A549 (cell line): ENCODE data around the gene FANCC. TPM values are rescaled to one million over a fixed set of nuclear protein-coding genes. Genes with fewer than 3 reads are reported as not detected.
A peak's percentile ranks its signal among the peaks of the same experiment; 100 is the strongest.

ENCODE experiments used
- ATAC-seq, 2 experiments: fragments of 200-7000 bp in 1 of 2; fragments of >200 bp in 1 of 2; cut with Nextera tagmentation in 1 of 2; cut with Tn5 transposase in 1 of 2; 3 replicates each; pipeline versions ENCODE4 v1.8.0 to v1.9.1; 2018 to 2020; ENCODE audit warnings: mild to moderate bottlenecking in 1 of 2, moderate library complexity in 1 of 2
- CTCF ChIA-PET: fragments of 300-600 bp; sonication (Branson Sonifier 250); formaldehyde crosslinking; extraction: SDS; loops from one replicate; lab custom pipeline; 2021; ENCODE audit warnings: antibody characterized with exemption, inconsistent platforms; lab: Yijun Ruan, JAX
- POLR2A ChIA-PET: fragments of 350-600 bp; formaldehyde crosslinking; extraction: SDS; loops from one replicate; lab custom pipeline; 2021; ENCODE audit warnings: antibody characterized with exemption, inconsistent platforms; lab: Yijun Ruan, JAX
- DNase-seq, 2 experiments: peaks; one replicate each; pipeline versions ENCODE4 v3.0.0 to v3.0.0-alpha.2; 2011 to 2016; ENCODE audit warnings: low read depth in 1 of 2, low spot score in 1 of 2
- FAIRE-seq: peaks from 2 replicates; lab custom pipeline; 2011; peaks lifted over from hg19 to GRCh38; lab: Jason Lieb, UNC
- H3K27ac ChIP-seq, 2 experiments: fragments of >200 bp; sonication (Bioruptor Twin); formaldehyde crosslinking; 3 replicates each; pipeline ENCODE4 v1.5.1; 2016 to 2017
- H3K4me1 ChIP-seq: fragments of >200 bp; sonication (Bioruptor Twin); formaldehyde crosslinking; 3 replicates; pipeline ENCODE4 v1.6.1; 2016
- H3K4me2 ChIP-seq: fragments of >200 bp; sonication (Bioruptor Twin); formaldehyde crosslinking; 3 replicates; pipeline ENCODE4 v1.6.1; 2016
- H3K4me3 ChIP-seq: fragments of >200 bp; sonication (Bioruptor Twin); formaldehyde crosslinking; 3 replicates; pipeline ENCODE4 v1.5.1; 2016
- H3K9me3 ChIP-seq: fragments of >200 bp; sonication (Bioruptor Twin); formaldehyde crosslinking; 3 replicates; pipeline ENCODE4 v1.6.1; 2016
- CBX8 ChIP-seq: fragments of 200-600 bp; sonication (generic); IDR thresholded peaks from 2 replicates; pipeline ENCODE4 v1.6.1; 2016
- CEBPB ChIP-seq, 2 experiments: fragments of >200 bp in 1 of 2; sonication (Bioruptor Twin) in 1 of 2; formaldehyde crosslinking in 1 of 2; IDR thresholded peaks; 2 replicates each; pipeline ENCODE4 v1.6.1; 2012 to 2016
- CHD4 ChIP-seq: fragments of 200-600 bp; sonication (generic); IDR thresholded peaks from 2 replicates; pipeline ENCODE4 v1.6.1; 2016; ENCODE audit warnings: antibody characterized with exemption, mild to moderate bottlenecking, borderline replicate concordance
- EHF ChIP-seq: fragments of 250-450 bp; sonication (Bioruptor Pico); IDR thresholded peaks from 2 replicates; pipeline ENCODE4 v1.5.0; 2020; ENCODE audit warnings: mild to moderate bottlenecking
- EHMT2 ChIP-seq: fragments of 200-600 bp; sonication (generic); IDR thresholded peaks from 2 replicates; pipeline ENCODE4 v1.6.1; 2016; ENCODE audit warnings: antibody characterized with exemption, low read depth, mild to moderate bottlenecking, moderate library complexity
- ESRRA ChIP-seq: fragments of 150-350 bp; IDR thresholded peaks from 2 replicates; pipeline ENCODE4 v1.6.1; 2014; ENCODE audit warnings: mild to moderate bottlenecking, low read length, borderline replicate concordance
- FOSB ChIP-seq: fragments of 250-450 bp; sonication (Bioruptor Pico); IDR thresholded peaks from 2 replicates; pipeline ENCODE4 v1.5.0; 2020; ENCODE audit warnings: mild to moderate bottlenecking, moderate library complexity
- GATA3 ChIP-seq: IDR thresholded peaks from 2 replicates; pipeline ENCODE4 v1.6.1; 2012; ENCODE audit warnings: borderline replicate concordance
- HDAC2 ChIP-seq: fragments of 200-600 bp; sonication (generic); IDR thresholded peaks from 2 replicates; pipeline ENCODE4 v1.6.1; 2016
- HOXA7 ChIP-seq: fragments of 250-450 bp; sonication (Bioruptor Pico); IDR thresholded peaks from 2 replicates; pipeline ENCODE4 v1.5.0; 2020; ENCODE audit warnings: mild to moderate bottlenecking, moderate library complexity
- JUN ChIP-seq, 2 experiments: fragments of >200 bp; sonication (Bioruptor Twin); formaldehyde crosslinking; IDR thresholded peaks; 2 replicates in 1 of 2; 3 replicates in 1 of 2; pipeline ENCODE4 v1.6.1; 2016 to 2017
- JUNB ChIP-seq: fragments of >200 bp; sonication (Bioruptor Twin); formaldehyde crosslinking; IDR thresholded peaks from 2 replicates; pipeline ENCODE4 v1.6.1; 2016
- KDM1A ChIP-seq: fragments of 200-600 bp; sonication (generic); IDR thresholded peaks from 2 replicates; pipeline ENCODE4 v1.6.1; 2016; ENCODE audit warnings: low read depth, mild to moderate bottlenecking
- MAFK ChIP-seq: fragments of 450-650 bp; IDR thresholded peaks from 2 replicates; pipeline ENCODE4 v1.6.1; 2014; ENCODE audit not compliant: partially characterized antibody
- MAZ ChIP-seq: fragments of 150-350 bp; IDR thresholded peaks from 2 replicates; pipeline ENCODE4 v1.6.1; 2014; ENCODE audit warnings: antibody characterized with exemption, low read depth, low read length, borderline replicate concordance
- NFE2L2 ChIP-seq: fragments of 150-350 bp; conservative IDR thresholded peaks from 2 replicates; pipeline ENCODE4 v1.6.1; 2014; ENCODE audit warnings: low read length
- NR3C1 ChIP-seq: fragments of >200 bp; sonication (Bioruptor Twin); formaldehyde crosslinking; IDR thresholded peaks from 3 replicates; pipeline ENCODE4 v1.6.1; 2017
- PHF8 ChIP-seq: fragments of 200-600 bp; sonication (generic); IDR thresholded peaks from 2 replicates; pipeline ENCODE4 v1.6.1; 2016; ENCODE audit warnings: low read depth, mild to moderate bottlenecking, antibody characterized with exemption, moderate library complexity, borderline replicate concordance
- RCOR1 ChIP-seq: fragments of 150-350 bp; IDR thresholded peaks from 2 replicates; pipeline ENCODE4 v1.6.1; 2014; ENCODE audit warnings: antibody characterized with exemption, low read length, low read depth
- SMC3 ChIP-seq: fragments of >200 bp; sonication (Bioruptor Twin); formaldehyde crosslinking; IDR thresholded peaks from 3 replicates; pipeline ENCODE4 v1.6.1; 2018; ENCODE audit warnings: inconsistent platforms
- SREBF2 ChIP-seq: fragments of 450-650 bp; IDR thresholded peaks from 2 replicates; pipeline ENCODE4 v1.6.1; 2014; ENCODE audit warnings: mild to moderate bottlenecking, moderate library complexity
- TFCP2L1 ChIP-seq: fragments of 250-450 bp; sonication (Bioruptor Pico); IDR thresholded peaks from 2 replicates; pipeline ENCODE4 v1.5.0; 2021; ENCODE audit warnings: mild to moderate bottlenecking
- ZFP36 ChIP-seq: fragments of 450-650 bp; IDR thresholded peaks from 2 replicates; pipeline ENCODE4 v1.6.1; 2014; ENCODE audit warnings: borderline replicate concordance; ENCODE audit not compliant: partially characterized antibody
- WGBS: methylation state at CpG from one replicate; pipeline ENCODE4 v1.1.6; 2017; ENCODE audit errors: missing lambda C conversion rate; 5-methylcytosine and 5-hydroxymethylcytosine counted together
- polyA plus RNA-seq, 4 experiments: library from polyadenylated mRNA; depleted of rRNA in 3 of 4; stranded (reverse); fragments of >200 nt; fragmentation: RNase III in 1 of 4; extraction: RNeasy Plus Mini Kit Qiagen cat#74134 plus additional on column Dnase treatment in 1 of 4; gene quantifications; 2 replicates in 3 of 4; 3 replicates in 1 of 4; pipeline ENCODE4 v1.2.3, GENCODE V29; 2011 to 2017
- TF ChIP-seq, protein P1 (sequence below): fragments of 450-650 bp; IDR thresholded peaks from 2 replicates; pipeline ENCODE4 v1.6.1; 2014; ENCODE audit warnings: antibody characterized with exemption
- TF ChIP-seq, protein P2 (sequence below): fragments of >200 bp; sonication (Bioruptor Twin); formaldehyde crosslinking; IDR thresholded peaks from 3 replicates; pipeline ENCODE4 v1.5.1; 2016
- TF ChIP-seq, protein P3 (sequence below): fragments of >200 bp; sonication (Bioruptor Twin); formaldehyde crosslinking; IDR thresholded peaks from 2 replicates; pipeline ENCODE4 v1.6.1; 2016
- TF ChIP-seq, protein P4 (sequence below): fragments of 200-600 bp; sonication (generic); IDR thresholded peaks from 2 replicates; pipeline ENCODE4 v1.6.1; 2016; ENCODE audit warnings: antibody characterized with exemption, mild to moderate bottlenecking, moderate library complexity
- TF ChIP-seq, protein P5 (sequence below): fragments of 250-450 bp; sonication (Bioruptor Pico); IDR thresholded peaks from 2 replicates; pipeline ENCODE4 v1.5.0; 2021; ENCODE audit warnings: mild to moderate bottlenecking, moderate library complexity, borderline replicate concordance
- TF ChIP-seq, protein P6 (sequence below): IDR thresholded peaks from 2 replicates; pipeline ENCODE4 v1.6.1; 2012

Gene FANCC
- polyA plus RNA-seq, 2 of the 4 experiments (the other 2 are of a cell fraction), result 13.5 to 24.9 TPM

DNA sequence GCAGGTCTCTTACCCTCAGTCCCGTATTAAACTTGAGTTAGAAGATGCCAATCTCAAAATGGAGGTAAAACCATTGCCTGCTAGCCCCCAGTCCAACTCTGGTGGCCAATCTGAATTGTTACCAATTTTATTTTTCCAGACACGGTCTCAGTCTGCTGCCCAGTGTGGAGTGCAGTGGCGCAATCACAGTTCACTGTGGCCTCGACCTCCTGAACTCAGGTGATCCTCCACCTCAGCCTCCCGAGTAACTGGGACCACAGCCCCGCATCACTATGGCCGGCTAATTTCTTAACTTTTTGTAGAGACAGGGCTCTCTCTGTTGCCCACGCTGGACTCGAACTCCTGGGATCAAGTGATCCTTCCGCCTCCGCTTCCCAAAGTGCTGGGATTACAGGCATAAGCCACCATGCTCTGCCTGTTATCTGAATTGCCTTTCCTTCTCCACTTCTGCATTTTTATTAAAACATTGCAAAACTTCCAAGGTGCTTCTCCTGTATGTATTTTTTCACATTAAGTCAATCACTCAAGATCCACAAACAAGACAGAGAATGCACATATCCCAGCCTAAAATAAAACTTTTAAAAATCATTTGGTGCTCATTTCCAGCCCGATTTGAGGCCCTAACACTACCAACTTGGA is 2.3 kb downstream of the FANCC start:
- Histone ChIP-seq H3K4me3 (no peak overlapping the region), H3K9me3 (no peaks in the 10 kb centered on the region), H3K4me2 (peak overlapping the region; percentile 85), H3K27ac (peak overlapping the region in 1 of 2 experiments; percentile 22; a peak in 3 of 6 replicates), H3K4me1 (peaks cover 25% of the 10 kb centered on the region)
- ATAC-seq (no peak), DNase-seq (no peak), FAIRE-seq (no peak)
- TF ChIP-seq CEBPB (IDR thresholded peaks at IDR 0.05) (peak in 1 of 2 experiments; percentile 49; a peak in 1 of 4 replicates), EHMT2 (no peak)
- ChIA-PET CTCF (no interaction called here), POLR2A (no interaction called here)
- WGBS, result 89% methylated on average over 12 of the region's 12 CpGs

DNA sequence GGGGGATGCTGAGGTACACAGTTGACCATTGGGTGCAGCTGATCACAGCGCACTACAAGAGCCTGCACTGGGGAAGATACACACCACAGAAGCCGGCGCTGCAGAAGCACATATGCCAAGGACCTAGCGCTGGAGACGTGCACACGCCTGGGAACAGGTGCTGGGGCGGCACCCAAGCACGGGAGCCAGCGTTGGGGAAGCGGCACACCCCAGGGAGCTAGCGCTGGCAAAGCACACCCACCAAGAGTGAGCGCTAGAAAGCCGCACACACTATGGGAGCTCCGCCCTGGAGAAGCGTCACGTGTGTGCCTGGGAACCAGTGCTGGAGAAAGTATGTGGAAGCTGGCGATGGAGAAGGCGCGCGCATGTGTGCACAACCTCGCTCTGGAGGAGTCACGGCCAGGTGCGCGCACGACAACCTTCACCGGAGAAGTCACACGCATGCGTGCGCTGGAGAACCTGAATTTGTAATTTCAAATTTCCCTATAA is 4.5 kb downstream of the FANCC start:
- ATAC-seq, result peak; percentile 80 to 84
- DNase-seq, result peak; percentile 92
- peaks cover 25% of the 10 kb centered on the region for H3K4me1 ChIP-seq
- H3K4me3 ChIP-seq, result peak overlapping the region; percentile 46
- H3K27ac ChIP-seq, result peak overlapping the region; percentile 53 to 65; a peak in 5 of 6 replicates
- FAIRE-seq, result peak; percentile 18
- POLR2A ChIA-PET, result interaction anchor here (0.7 to 1.2 kb wide), 5 partner anchors 70 to 198 kb away, joined by 3 to 5 read pairs (median 4); no protein-coding TSS in a partner anchor
- 4% methylated on average over 17 of the region's 29 CpGs for WGBS
- CTCF ChIA-PET, result interaction anchor here (0.6 to 1.1 kb wide), 2 partner anchors 193 to 1005 kb away, joined by 3 to 4 read pairs; no protein-coding TSS in a partner anchor
- peak overlapping the region; percentile 85 for H3K4me2 ChIP-seq
- no peaks in the 10 kb centered on the region for H3K9me3 ChIP-seq
- TF ChIP-seq CHD4 (no peak), SREBF2 (no peak), ZFP36 (no peak), HDAC2 (no peak), FOSB (CRISPR knock-in tag) (no peak), ESRRA (no peak), PHF8 (no peak), TFCP2L1 (CRISPR knock-in tag) (no peak), RCOR1 (no peak), SMC3 (no peak), JUN (IDR thresholded peaks at IDR 0.05) (peak in 1 of 2 experiments; percentile 40; a peak in 1 of 5 replicates), GATA3 (no peak), CBX8 (no peak), MAZ (no peak), NR3C1 (no peak), NFE2L2 (no peak), KDM1A (no peak), MAFK (no peak), EHF (CRISPR knock-in tag) (no peak), HOXA7 (CRISPR knock-in tag) (no peak), JUNB (no peak), EHMT2 (no peak)
- TF ChIP-seq, protein P1, sequence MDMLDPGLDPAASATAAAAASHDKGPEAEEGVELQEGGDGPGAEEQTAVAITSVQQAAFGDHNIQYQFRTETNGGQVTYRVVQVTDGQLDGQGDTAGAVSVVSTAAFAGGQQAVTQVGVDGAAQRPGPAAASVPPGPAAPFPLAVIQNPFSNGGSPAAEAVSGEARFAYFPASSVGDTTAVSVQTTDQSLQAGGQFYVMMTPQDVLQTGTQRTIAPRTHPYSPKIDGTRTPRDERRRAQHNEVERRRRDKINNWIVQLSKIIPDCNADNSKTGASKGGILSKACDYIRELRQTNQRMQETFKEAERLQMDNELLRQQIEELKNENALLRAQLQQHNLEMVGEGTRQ, result peak; percentile 92
- TF ChIP-seq, protein P2, sequence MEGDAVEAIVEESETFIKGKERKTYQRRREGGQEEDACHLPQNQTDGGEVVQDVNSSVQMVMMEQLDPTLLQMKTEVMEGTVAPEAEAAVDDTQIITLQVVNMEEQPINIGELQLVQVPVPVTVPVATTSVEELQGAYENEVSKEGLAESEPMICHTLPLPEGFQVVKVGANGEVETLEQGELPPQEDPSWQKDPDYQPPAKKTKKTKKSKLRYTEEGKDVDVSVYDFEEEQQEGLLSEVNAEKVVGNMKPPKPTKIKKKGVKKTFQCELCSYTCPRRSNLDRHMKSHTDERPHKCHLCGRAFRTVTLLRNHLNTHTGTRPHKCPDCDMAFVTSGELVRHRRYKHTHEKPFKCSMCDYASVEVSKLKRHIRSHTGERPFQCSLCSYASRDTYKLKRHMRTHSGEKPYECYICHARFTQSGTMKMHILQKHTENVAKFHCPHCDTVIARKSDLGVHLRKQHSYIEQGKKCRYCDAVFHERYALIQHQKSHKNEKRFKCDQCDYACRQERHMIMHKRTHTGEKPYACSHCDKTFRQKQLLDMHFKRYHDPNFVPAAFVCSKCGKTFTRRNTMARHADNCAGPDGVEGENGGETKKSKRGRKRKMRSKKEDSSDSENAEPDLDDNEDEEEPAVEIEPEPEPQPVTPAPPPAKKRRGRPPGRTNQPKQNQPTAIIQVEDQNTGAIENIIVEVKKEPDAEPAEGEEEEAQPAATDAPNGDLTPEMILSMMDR, result no peak
- TF ChIP-seq, protein P3, sequence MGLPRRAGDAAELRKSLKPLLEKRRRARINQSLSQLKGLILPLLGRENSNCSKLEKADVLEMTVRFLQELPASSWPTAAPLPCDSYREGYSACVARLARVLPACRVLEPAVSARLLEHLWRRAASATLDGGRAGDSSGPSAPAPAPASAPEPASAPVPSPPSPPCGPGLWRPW, result no peak
- TF ChIP-seq, protein P4, sequence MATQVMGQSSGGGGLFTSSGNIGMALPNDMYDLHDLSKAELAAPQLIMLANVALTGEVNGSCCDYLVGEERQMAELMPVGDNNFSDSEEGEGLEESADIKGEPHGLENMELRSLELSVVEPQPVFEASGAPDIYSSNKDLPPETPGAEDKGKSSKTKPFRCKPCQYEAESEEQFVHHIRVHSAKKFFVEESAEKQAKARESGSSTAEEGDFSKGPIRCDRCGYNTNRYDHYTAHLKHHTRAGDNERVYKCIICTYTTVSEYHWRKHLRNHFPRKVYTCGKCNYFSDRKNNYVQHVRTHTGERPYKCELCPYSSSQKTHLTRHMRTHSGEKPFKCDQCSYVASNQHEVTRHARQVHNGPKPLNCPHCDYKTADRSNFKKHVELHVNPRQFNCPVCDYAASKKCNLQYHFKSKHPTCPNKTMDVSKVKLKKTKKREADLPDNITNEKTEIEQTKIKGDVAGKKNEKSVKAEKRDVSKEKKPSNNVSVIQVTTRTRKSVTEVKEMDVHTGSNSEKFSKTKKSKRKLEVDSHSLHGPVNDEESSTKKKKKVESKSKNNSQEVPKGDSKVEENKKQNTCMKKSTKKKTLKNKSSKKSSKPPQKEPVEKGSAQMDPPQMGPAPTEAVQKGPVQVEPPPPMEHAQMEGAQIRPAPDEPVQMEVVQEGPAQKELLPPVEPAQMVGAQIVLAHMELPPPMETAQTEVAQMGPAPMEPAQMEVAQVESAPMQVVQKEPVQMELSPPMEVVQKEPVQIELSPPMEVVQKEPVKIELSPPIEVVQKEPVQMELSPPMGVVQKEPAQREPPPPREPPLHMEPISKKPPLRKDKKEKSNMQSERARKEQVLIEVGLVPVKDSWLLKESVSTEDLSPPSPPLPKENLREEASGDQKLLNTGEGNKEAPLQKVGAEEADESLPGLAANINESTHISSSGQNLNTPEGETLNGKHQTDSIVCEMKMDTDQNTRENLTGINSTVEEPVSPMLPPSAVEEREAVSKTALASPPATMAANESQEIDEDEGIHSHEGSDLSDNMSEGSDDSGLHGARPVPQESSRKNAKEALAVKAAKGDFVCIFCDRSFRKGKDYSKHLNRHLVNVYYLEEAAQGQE, result no peak
- TF ChIP-seq, protein P5, sequence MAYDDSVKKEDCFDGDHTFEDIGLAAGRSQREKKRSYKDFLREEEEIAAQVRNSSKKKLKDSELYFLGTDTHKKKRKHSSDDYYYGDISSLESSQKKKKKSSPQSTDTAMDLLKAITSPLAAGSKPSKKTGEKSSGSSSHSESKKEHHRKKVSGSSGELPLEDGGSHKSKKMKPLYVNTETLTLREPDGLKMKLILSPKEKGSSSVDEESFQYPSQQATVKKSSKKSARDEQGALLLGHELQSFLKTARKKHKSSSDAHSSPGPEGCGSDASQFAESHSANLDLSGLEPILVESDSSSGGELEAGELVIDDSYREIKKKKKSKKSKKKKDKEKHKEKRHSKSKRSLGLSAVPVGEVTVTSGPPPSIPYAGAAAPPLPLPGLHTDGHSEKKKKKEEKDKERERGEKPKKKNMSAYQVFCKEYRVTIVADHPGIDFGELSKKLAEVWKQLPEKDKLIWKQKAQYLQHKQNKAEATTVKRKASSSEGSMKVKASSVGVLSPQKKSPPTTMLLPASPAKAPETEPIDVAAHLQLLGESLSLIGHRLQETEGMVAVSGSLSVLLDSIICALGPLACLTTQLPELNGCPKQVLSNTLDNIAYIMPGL (CRISPR knock-in tag), result no peak
- TF ChIP-seq, protein P6, sequence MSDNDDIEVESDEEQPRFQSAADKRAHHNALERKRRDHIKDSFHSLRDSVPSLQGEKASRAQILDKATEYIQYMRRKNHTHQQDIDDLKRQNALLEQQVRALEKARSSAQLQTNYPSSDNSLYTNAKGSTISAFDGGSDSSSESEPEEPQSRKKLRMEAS, result peak; percentile 82
